HEK293T (cell line): ENCODE results near the gene SLAMF6.

ENCODE experiments used
- CTCF ChIA-PET: fragments of 350-600 bp; formaldehyde crosslinking; extraction: SDS; loops from one replicate; lab custom pipeline; 2021; ENCODE audit warnings: antibody characterized with exemption, inconsistent platforms; lab: Yijun Ruan, JAX
- POLR2A ChIA-PET: fragments of 350-600 bp; formaldehyde crosslinking; extraction: SDS; loops from one replicate; lab custom pipeline; 2020; ENCODE audit warnings: antibody characterized with exemption, inconsistent platforms; lab: Yijun Ruan, JAX
- DNase-seq: peaks from one replicate; pipeline ENCODE4 v3.0.0; 2012; ENCODE audit warnings: mixed read lengths; ENCODE audit errors: extremely low spot score
- ARNT ChIP-seq: fragments of 450-650 bp; IDR thresholded peaks from 2 replicates; pipeline ENCODE4 v1.6.1; 2017; ENCODE audit warnings: mild to moderate bottlenecking
- BHLHE40 ChIP-seq: fragments of 450-650 bp; IDR thresholded peaks from 2 replicates; pipeline ENCODE4 v1.6.1; 2016; ENCODE audit warnings: mild to moderate bottlenecking, moderate library complexity, borderline replicate concordance
- CTBP1 ChIP-seq: fragments of 450-650 bp; IDR thresholded peaks from 2 replicates; pipeline ENCODE4 v1.6.1; 2016; ENCODE audit warnings: borderline replicate concordance
- ELF4 ChIP-seq: fragments of 450-650 bp; IDR thresholded peaks from 2 replicates; pipeline ENCODE4 v1.6.1; 2017; ENCODE audit warnings: antibody characterized with exemption
- FOXA1 ChIP-seq: fragments of 450-650 bp; IDR thresholded peaks from 2 replicates; pipeline ENCODE4 v1.6.1; 2016; ENCODE audit warnings: mild to moderate bottlenecking
- FOXK2 ChIP-seq: fragments of 450-650 bp; IDR thresholded peaks from 2 replicates; pipeline ENCODE4 v1.6.1; 2016; ENCODE audit warnings: mild to moderate bottlenecking
- FOXM1 ChIP-seq: fragments of 450-650 bp; IDR thresholded peaks from 2 replicates; pipeline ENCODE4 v1.6.1; 2017; ENCODE audit warnings: mild to moderate bottlenecking, borderline replicate concordance
- HDGF ChIP-seq: fragments of 450-650 bp; IDR thresholded peaks from 2 replicates; pipeline ENCODE4 v1.6.1; 2017; ENCODE audit warnings: antibody characterized with exemption, borderline replicate concordance
- L3MBTL2 ChIP-seq: fragments of 450-650 bp; conservative IDR thresholded peaks from 2 replicates; pipeline ENCODE4 v1.6.1; 2016; ENCODE audit warnings: mild to moderate bottlenecking
- LEF1 ChIP-seq: fragments of 450-650 bp; IDR thresholded peaks from 2 replicates; pipeline ENCODE4 v1.6.1; 2017; ENCODE audit warnings: mild to moderate bottlenecking, borderline replicate concordance
- NFRKB ChIP-seq: fragments of 450-650 bp; IDR thresholded peaks from 2 replicates; pipeline ENCODE4 v1.6.1; 2016; ENCODE audit warnings: mild to moderate bottlenecking, moderate library complexity
- SP1 ChIP-seq: fragments of 450-650 bp; IDR thresholded peaks from 2 replicates; pipeline ENCODE4 v1.6.1; 2017
- SUZ12 ChIP-seq: fragments of 450-650 bp; IDR thresholded peaks from 2 replicates; pipeline ENCODE4 v1.6.1; 2016; ENCODE audit warnings: mild to moderate bottlenecking
- TARDBP ChIP-seq: fragments of 450-650 bp; IDR thresholded peaks from 2 replicates; pipeline ENCODE4 v1.6.1; 2016
- ZNF384 ChIP-seq: fragments of 450-650 bp; IDR thresholded peaks from 2 replicates; pipeline ENCODE4 v1.6.1; 2016
- TF ChIP-seq, protein P1 (sequence below): fragments of 450-650 bp; IDR thresholded peaks from 2 replicates; pipeline ENCODE4 v1.6.1; 2016

SLAMF6 gene

DNA sequence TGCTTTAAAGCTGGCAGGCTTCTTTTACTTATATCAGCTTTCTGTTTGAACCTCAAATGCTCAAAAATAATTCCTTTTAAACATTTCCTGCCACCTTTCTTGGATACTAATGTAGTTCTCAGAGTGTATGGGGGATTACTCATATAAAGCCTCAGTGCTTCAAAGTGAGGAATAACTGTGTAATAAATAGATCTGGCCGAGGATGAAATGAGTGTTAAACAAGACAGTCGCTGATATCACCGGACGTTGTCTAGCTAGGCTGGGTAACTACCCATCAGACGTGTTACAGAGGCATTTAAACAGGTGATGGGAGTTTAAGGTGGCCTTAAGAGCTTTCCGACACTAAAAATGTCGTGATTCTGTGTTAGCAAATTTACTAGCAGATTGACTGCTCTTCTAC lies 69.6 kb downstream of the SLAMF6 start:
- TF ChIP-seq ELF4 (no peak), CTBP1 (no peak), L3MBTL2 (no peak), HDGF (no peak), NFRKB (no peak), FOXK2 (no peak), LEF1 (no peak), ZNF384 (no peak), ARNT (no peak), SUZ12 (no peak), FOXM1 (no peak), SP1 (no peak), TARDBP (no peak)
- TF ChIP-seq, protein P1, sequence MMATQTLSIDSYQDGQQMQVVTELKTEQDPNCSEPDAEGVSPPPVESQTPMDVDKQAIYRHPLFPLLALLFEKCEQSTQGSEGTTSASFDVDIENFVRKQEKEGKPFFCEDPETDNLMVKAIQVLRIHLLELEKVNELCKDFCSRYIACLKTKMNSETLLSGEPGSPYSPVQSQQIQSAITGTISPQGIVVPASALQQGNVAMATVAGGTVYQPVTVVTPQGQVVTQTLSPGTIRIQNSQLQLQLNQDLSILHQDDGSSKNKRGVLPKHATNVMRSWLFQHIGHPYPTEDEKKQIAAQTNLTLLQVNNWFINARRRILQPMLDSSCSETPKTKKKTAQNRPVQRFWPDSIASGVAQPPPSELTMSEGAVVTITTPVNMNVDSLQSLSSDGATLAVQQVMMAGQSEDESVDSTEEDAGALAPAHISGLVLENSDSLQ = no peak
- POLR2A ChIA-PET = no interaction called here
- CTCF ChIA-PET = no interaction called here
- no peak for DNase-seq

DNA sequence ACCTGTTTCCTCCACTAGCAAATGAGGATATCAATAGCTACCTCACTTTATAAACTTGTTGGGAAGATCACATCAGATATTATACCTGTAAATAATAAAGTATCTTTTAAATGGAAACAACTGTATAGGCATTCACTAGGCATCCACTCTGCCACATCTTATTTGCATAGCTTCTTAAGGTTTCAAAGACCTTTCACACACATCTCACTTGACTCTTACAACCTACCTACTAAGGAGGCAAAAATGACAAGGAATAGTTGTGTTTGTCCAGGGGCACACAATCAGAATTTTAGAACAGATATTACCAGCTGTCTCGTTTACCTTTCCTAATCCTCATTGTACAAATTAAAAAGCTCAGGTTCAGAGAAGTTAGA lies 71.2 kb downstream of the SLAMF6 start:
- TF ChIP-seq HDGF (no peak), ELF4 (no peak), FOXA1 (no peak), CTBP1 (no peak), ARNT (no peak), BHLHE40 (no peak), L3MBTL2 (no peak), SP1 (no peak), FOXM1 (no peak), ZNF384 (no peak), NFRKB (no peak), FOXK2 (no peak), SUZ12 (no peak), LEF1 (no peak), TARDBP (no peak)
- TF ChIP-seq, protein P1 = no peak
- ChIA-PET CTCF (interaction anchor here (0.7 kb wide), 3 partner anchors 9 to 1897 kb away, joined by 3 read pairs; no protein-coding TSS in a partner anchor), POLR2A (interaction anchor here (0.5 kb wide), 1 partner anchor 11 kb away, joined by 3 read pairs; no protein-coding TSS in a partner anchor)
- no peak for DNase-seq

DNA sequence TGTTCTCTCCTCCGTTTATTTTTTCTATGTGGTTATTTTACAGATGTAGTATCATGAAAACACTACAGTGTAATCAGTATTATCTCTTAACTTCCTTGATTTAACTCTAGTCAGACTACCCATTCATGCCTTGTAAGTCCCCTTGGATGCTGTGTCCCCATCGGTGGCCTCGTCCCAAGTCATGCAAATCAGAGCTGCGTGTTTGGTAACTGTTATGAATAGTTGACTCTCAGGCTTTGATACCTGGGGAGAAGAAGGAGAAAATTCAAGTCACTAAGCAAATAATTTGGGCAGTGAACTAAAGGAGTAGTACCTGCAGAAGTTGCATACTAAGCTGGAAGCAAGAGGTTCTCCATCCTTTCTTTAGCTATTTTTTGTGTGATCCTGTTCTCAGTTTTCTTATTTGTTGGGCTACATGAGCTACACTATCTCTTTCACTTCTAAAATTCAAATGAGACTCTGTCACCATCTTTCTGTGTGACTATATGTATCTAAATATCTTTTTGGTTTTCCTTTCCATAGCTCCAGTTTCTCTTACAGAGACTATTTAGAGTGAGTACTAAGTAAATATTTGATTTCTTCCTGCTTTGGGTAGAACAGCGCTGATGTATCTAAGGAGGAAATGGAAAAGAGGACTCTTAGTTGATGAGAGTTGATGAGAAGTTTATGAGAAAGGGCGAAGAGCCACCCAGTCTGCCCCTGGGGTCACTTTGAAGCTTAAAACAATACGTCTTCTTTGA lies 71.8 kb downstream of the SLAMF6 start:
- POLR2A ChIA-PET = interaction anchor here (0.5 kb wide), 1 partner anchor 12 kb away, joined by 3 read pairs; no protein-coding TSS in a partner anchor

DNA sequence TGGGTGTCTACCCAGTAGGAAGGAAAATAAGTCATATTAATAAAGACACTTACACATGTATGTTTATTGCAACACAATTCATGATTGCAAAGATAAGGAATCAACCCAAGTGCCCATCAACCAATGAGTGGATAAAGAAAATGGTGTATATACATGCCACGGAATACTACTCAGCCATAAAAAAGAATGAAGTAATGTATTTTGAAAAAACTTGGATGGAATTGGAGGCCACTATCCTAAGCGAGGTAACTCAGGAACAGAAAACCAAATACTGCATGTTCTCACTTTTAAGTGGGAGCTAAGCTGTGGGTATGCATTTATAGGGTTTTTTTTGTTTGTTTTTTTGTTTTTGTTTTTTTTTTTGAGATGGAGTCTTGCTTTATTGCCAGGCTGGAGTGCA lies 73.6 kb downstream of the SLAMF6 start:
- DNase-seq = no peak
- TF ChIP-seq L3MBTL2 = no peak
- ChIA-PET POLR2A (no interaction called here), CTCF (interaction anchor here (0.7 kb wide), 1 partner anchor 158 kb away, joined by 3 read pairs; no protein-coding TSS in a partner anchor)

More for the DNA sequence above, 71.8 kb downstream of the SLAMF6 start:
- TF ChIP-seq ZNF384 (no peak), BHLHE40 (no peak), ELF4 (no peak), SUZ12 (no peak), HDGF (no peak), ARNT (no peak), L3MBTL2 (no peak), TARDBP (no peak)
- TF ChIP-seq, protein P1 = no peak
- no peak for DNase-seq
- CTCF ChIA-PET = interaction anchor here (0.7 kb wide), 3 partner anchors 9 to 1898 kb away, joined by 3 read pairs; no protein-coding TSS in a partner anchor

DNA sequence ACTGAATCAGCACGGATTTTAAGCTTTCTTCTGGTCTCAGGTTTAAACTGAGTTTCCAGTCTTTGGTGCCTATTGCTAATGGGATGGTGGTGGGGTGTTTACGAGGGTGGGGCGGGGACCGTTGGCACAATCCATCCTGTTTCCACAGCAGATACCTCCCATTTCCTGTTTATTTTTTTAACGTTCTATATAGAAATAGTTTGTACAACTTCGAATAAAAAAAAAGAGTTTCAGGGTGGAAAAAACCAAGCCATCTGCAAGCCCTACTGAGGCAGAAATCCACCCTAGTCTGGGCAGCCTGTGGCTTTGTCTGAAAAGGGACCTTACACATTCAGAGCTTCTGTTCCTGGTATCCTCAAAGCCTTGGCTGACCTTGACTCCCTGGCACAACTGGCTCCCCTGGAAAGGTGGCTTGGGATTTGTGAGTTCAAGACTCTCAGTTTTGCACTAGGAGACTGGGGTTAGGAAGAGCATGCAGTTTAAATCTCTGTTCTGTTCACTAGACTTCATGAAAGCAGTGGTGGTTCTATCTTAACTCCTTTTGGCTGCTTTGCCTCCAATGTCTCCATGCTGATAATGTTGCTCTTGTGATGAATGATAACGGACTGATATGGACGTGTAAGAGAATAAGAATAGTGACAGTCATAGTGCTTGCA lies 76.0 kb downstream of the SLAMF6 start:
- TF ChIP-seq LEF1 (no peak), ZNF384 (no peak), ELF4 (no peak), SP1 (no peak), TARDBP (no peak)
- CTCF ChIA-PET = no interaction called here
- DNase-seq = no peak
- POLR2A ChIA-PET = no interaction called here

DNA sequence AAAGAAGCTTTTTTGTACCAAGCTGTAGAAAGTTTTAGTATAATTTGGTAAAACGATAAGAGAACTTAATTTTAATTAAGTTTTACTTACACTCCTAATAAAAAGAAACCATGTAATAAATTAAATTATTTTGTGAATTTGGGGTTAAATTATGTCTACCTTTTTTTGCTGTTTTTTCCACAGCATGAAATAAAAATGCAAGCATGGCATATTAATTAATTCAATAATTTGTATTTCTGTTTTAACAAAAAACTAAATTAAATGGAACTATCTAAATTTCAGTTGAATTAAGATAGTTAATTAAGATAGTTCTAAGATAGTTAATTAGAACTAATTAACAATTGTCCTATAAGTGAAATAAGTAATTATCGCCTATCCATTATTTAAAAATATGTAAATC lies 83.3 kb downstream of the SLAMF6 start:
- CTCF ChIA-PET = no interaction called here
- no peak for TF ChIP-seq ARNT
- TF ChIP-seq L3MBTL2 = no peak
- POLR2A ChIA-PET = no interaction called here
- DNase-seq = no peak
